Muscle of leg (tissue), 11 donors: ENCODE data around the gene GAREM1. TPM values are rescaled to one million over a fixed set of nuclear protein-coding genes. Genes with fewer than 3 reads are reported as not detected.
"Not testable (repeated sequence)": the region's sequence is repeated elsewhere in the genome, so short reads cannot be mapped to it uniquely, and the experiment has no call there.

Experiments used
- DNase-seq: peaks from one replicate; pipeline ENCODE4 v3.0.0; 2013
- H3K27ac ChIP-seq: one replicate; pipeline ENCODE4 v1.5.1; 2013; ENCODE audit warnings: mild to moderate bottlenecking, low read length, control low read depth
- H3K27me3 ChIP-seq: one replicate; pipeline ENCODE4 v1.6.1; 2013; ENCODE audit warnings: low read length; ENCODE audit not compliant: control insufficient read depth, insufficient read depth
- H3K36me3 ChIP-seq: one replicate; pipeline ENCODE4 v1.6.1; 2013; ENCODE audit warnings: low read length; ENCODE audit not compliant: control insufficient read depth, insufficient read depth
- H3K4me1 ChIP-seq: one replicate; pipeline ENCODE4 v1.6.1; 2013; ENCODE audit warnings: low read length; ENCODE audit not compliant: control insufficient read depth, insufficient read depth
- H3K4me3 ChIP-seq: one replicate; pipeline ENCODE4 v1.5.1; 2013; ENCODE audit warnings: low read length, control low read depth
- H3K9me3 ChIP-seq: replicated peaks from 2 replicates; pipeline ENCODE4 v1.6.1; 2013; ENCODE audit warnings: low read depth, low read length; ENCODE audit not compliant: control insufficient read depth
- WGBS: methylation state at CpG from one replicate; pipeline ENCODE4 v1.1.5; 2013; ENCODE audit warnings: missing lambda C conversion rate; ENCODE audit not compliant: insufficient coverage; 5-methylcytosine and 5-hydroxymethylcytosine counted together
- polyA plus RNA-seq, 8 donors: library from polyadenylated mRNA; unstranded; fragments of 120-200 nt; gene quantifications; one replicate each; pipeline versions ENCODE4 v1.2.1 to v1.2.3, GENCODE V29; 2013; ENCODE audit warnings: inconsistent platforms in 1 of 8, low replicate concordance in 1 of 8; ENCODE audit not compliant: insufficient read length in 8 of 8, insufficient read depth in 1 of 8
- total RNA-seq: library from RNA; stranded (reverse); fragments of 120-200 nt; gene quantifications from one replicate; pipeline ENCODE4 v1.2.4, GENCODE V29; 2013

The GAREM1 gene
- total and polyA plus RNA-seq, 9 donors, result 7.4 to 13.4 (median 8.5) TPM

GRCh38 chr18:32233348-32233747, 237.3 kb downstream of the GAREM1 start:
- not testable (repeated sequence) for DNase-seq, H3K36me3 ChIP-seq
- WGBS, result 94% methylated on average over 10 of the region's 15 CpGs

GRCh38 chr18:32219431-32220018, 251.2 kb downstream of the GAREM1 start:
- WGBS, result 89% methylated on average over 2 of the region's 3 CpGs
- no peaks in the 10 kb centered on the region for H3K4me1 ChIP-seq
- no peak overlapping the region for H3K27ac ChIP-seq
- H3K4me3 ChIP-seq, result no peak overlapping the region
- no peaks in the 10 kb centered on the region for H3K36me3 ChIP-seq
- H3K9me3 ChIP-seq, result no peaks in the 10 kb centered on the region
- DNase-seq, result no peak
- no peaks in the 10 kb centered on the region for H3K27me3 ChIP-seq

More at GRCh38 chr18:32233348-32233747, 237.3 kb downstream of the GAREM1 start:
- not testable (repeated sequence) for H3K27me3 ChIP-seq, H3K9me3 ChIP-seq, H3K27ac ChIP-seq, H3K4me3 ChIP-seq, H3K4me1 ChIP-seq

- Histone ChIP-seq H3K9me3 (no peaks in the 10 kb centered on the region), H3K27me3 (no peaks in the 10 kb centered on the region), H3K36me3 (no peaks in the 10 kb centered on the region), H3K27ac (no peak overlapping the region), H3K4me1 (no peaks in the 10 kb centered on the region), H3K4me3 (no peak overlapping the region)
- no peak for DNase-seq
- WGBS, result no CpG with 5 or more reads among the region's 2 CpGs
These were observed 254.3 kb downstream of the GAREM1 start for GRCh38 chr18:32216390-32216789.

GRCh38 chr18:32213693-32214092, 257.0 kb downstream of the GAREM1 start:
- Histone ChIP-seq H3K4me1 (no peaks in the 10 kb centered on the region), H3K27me3 (no peaks in the 10 kb centered on the region), H3K36me3 (no peaks in the 10 kb centered on the region), H3K9me3 (no peaks in the 10 kb centered on the region), H3K4me3 (no peak overlapping the region), H3K27ac (no peak overlapping the region)
- 73% methylated on average over 2 of the region's 2 CpGs for WGBS
- no peak for DNase-seq
